Endothelial cell (in vitro differentiated cells): ENCODE measurements around the gene GRIN2A. TPM values are rescaled to one million over a fixed set of nuclear protein-coding genes. Genes with fewer than 3 reads are reported as not detected.

ENCODE experiments used
- DNase-seq: peaks from one replicate; pipeline ENCODE4 v3.0.0; 2021; ENCODE audit warnings: low spot score
- H3K27ac Mint-ChIP-seq: one replicate; pipeline ENCODE4 v1.8.0; 2021; ENCODE audit warnings: mixed read lengths, inconsistent platforms; ENCODE audit not compliant: unreplicated experiment
- H3K27me3 Mint-ChIP-seq: one replicate; pipeline ENCODE4 v1.8.0; 2021; ENCODE audit warnings: mild to moderate bottlenecking, moderate library complexity, mixed read lengths, inconsistent platforms; ENCODE audit not compliant: unreplicated experiment
- H3K36me3 Mint-ChIP-seq: one replicate; pipeline ENCODE4 v1.8.0; 2021; ENCODE audit warnings: mild to moderate bottlenecking, low read depth, mixed read lengths, inconsistent platforms; ENCODE audit not compliant: unreplicated experiment
- H3K4me1 Mint-ChIP-seq: one replicate; pipeline ENCODE4 v1.8.0; 2021; ENCODE audit warnings: mild to moderate bottlenecking, mixed read lengths, inconsistent platforms; ENCODE audit not compliant: unreplicated experiment
- H3K4me3 Mint-ChIP-seq: one replicate; pipeline ENCODE4 v1.8.0; 2021; ENCODE audit warnings: mild to moderate bottlenecking, mixed read lengths, inconsistent platforms; ENCODE audit not compliant: unreplicated experiment
- H3K9me3 Mint-ChIP-seq: one replicate; pipeline ENCODE4 v1.8.0; 2021; ENCODE audit warnings: mixed read lengths, inconsistent platforms; ENCODE audit not compliant: unreplicated experiment
- CTCF ChIP-seq: fragments of 200-600 bp; sonication (generic); IDR thresholded peaks from one replicate; pipeline ENCODE4 v1.5.0; 2021; ENCODE audit warnings: antibody characterized with exemption; ENCODE audit not compliant: unreplicated experiment
- total RNA-seq: library from RNA; stranded (reverse); fragmentation: NEBNext Ultra II Directional; extraction: Animal tissue kit (Norgen Biotek cat#: 25700); gene quantifications from one replicate; pipeline ENCODE4 v1.2.1, GENCODE V29; 2021; ENCODE audit not compliant: unreplicated experiment

GRIN2A gene
- total RNA-seq, 1 donor from 2014 or later, result 0.03 TPM

GRCh38 chr16:9904526-9904925 lies 277.7 kb downstream of the GRIN2A start:
- no peaks in the 10 kb centered on the region for H3K9me3 Mint-ChIP-seq
- peaks cover 4% of the 10 kb centered on the region for H3K27me3 Mint-ChIP-seq
- H3K27ac Mint-ChIP-seq, result no peak overlapping the region
- no peak overlapping the region for H3K4me3 Mint-ChIP-seq
- no peak for TF ChIP-seq CTCF
- DNase-seq, result no peak
- H3K36me3 Mint-ChIP-seq, result no peaks in the 10 kb centered on the region
- peaks cover 3% of the 10 kb centered on the region for H3K4me1 Mint-ChIP-seq

GRCh38 chr16:9900576-9900975 lies 281.7 kb downstream of the GRIN2A start:
- H3K4me1 Mint-ChIP-seq, result no peaks in the 10 kb centered on the region
- no peak for TF ChIP-seq CTCF
- no peaks in the 10 kb centered on the region for H3K36me3 Mint-ChIP-seq
- H3K9me3 Mint-ChIP-seq, result no peaks in the 10 kb centered on the region
- H3K27me3 Mint-ChIP-seq, result peaks cover 2% of the 10 kb centered on the region
- H3K27ac Mint-ChIP-seq, result no peak overlapping the region
- no peak for DNase-seq
- H3K4me3 Mint-ChIP-seq, result no peak overlapping the region

GRCh38 chr16:9898555-9898954 lies 283.7 kb downstream of the GRIN2A start:
- no peaks in the 10 kb centered on the region for H3K36me3 Mint-ChIP-seq
- no peak for DNase-seq
- peaks cover 2% of the 10 kb centered on the region for H3K27me3 Mint-ChIP-seq

GRCh38 chr16:9898124-9898523 lies 284.1 kb downstream of the GRIN2A start:
- H3K4me3 Mint-ChIP-seq, result no peak overlapping the region
- DNase-seq, result no peak
- no peak overlapping the region for H3K27ac Mint-ChIP-seq
- no peak for TF ChIP-seq CTCF
- H3K9me3 Mint-ChIP-seq, result no peaks in the 10 kb centered on the region
- H3K4me1 Mint-ChIP-seq, result no peaks in the 10 kb centered on the region
- H3K27me3 Mint-ChIP-seq, result no peaks in the 10 kb centered on the region
- no peaks in the 10 kb centered on the region for H3K36me3 Mint-ChIP-seq

More at GRCh38 chr16:9898555-9898954, 283.7 kb downstream of the GRIN2A start:
- Mint-ChIP-seq H3K4me1 (no peaks in the 10 kb centered on the region), H3K9me3 (no peaks in the 10 kb centered on the region), H3K27ac (no peak overlapping the region), H3K4me3 (no peak overlapping the region)
- TF ChIP-seq CTCF, result no peak

GRCh38 chr16:9895817-9896216 lies 286.4 kb downstream of the GRIN2A start:
- Mint-ChIP-seq H3K36me3 (no peaks in the 10 kb centered on the region), H3K27me3 (peaks cover 2% of the 10 kb centered on the region), H3K4me1 (peaks cover 1% of the 10 kb centered on the region), H3K9me3 (no peaks in the 10 kb centered on the region), H3K4me3 (no peak overlapping the region), H3K27ac (no peak overlapping the region)
- no peak for DNase-seq
- no peak for TF ChIP-seq CTCF
